Measurements from ENCODE around the gene CHST8. TPM values are rescaled to one million over a fixed set of nuclear protein-coding genes. Genes with fewer than 3 reads are reported as not detected.

The CHST8 gene
- total and polyA plus RNA-seq, 2 of the 13 experiments (the other 11 are each of a cell fraction or from before 2014, with no cell fraction given), result not detected

GRCh38 chr19:33684538-33685232, 62.9 kb downstream of the CHST8 start:
- Histone ChIP-seq H2AFZ (ENCODE audit: low read length) (no peak overlapping the region), H3K9me3 (ENCODE audit: low read length) (no peaks in the 10 kb centered on the region), H3K4me2 (ENCODE audit: low read depth, low read length) (no peak overlapping the region), H3K79me2 (ENCODE audit: insufficient read depth, low read length) (no peaks in the 10 kb centered on the region), H3K27ac (ENCODE audit: extremely low read length, insufficient read depth, low read length) (no peak overlapping the region), H3K9ac (ENCODE audit: insufficient read depth, low read depth, low read length) (no peak overlapping the region), H4K20me1 (ENCODE audit: insufficient read depth, low read length) (peaks cover 6% of the 10 kb centered on the region; the same call in 1 of the 2 replicates), H3K27me3 (ENCODE audit: control insufficient read depth in 1 of 2, insufficient read depth in 2 of 2, low read length in 2 of 2) (peaks cover 3 to 39% of the 10 kb centered on the region in 2 experiments; a peak in 4 of 5 replicates), H3K4me3 (replicated peaks in 1 of 3; ENCODE audit: insufficient read depth in 1 of 3, low read depth in 2 of 3, low read length in 3 of 3) (no peak overlapping the region), H3K4me1 (ENCODE audit: insufficient read depth, low read length) (no peaks in the 10 kb centered on the region), H3K36me3 (replicated peaks in 1 of 2; ENCODE audit: control insufficient read depth in 1 of 2, insufficient read depth in 2 of 2, low read length in 2 of 2) (no peaks in the 10 kb centered on the region)
- TF ChIP-seq ZNF691 (CRISPR knock-in tag; IDR thresholded peaks at IDR 0.05; ENCODE audit: borderline replicate concordance, low read depth), result no peak
- TF ChIP-seq GABPB1 (CRISPR knock-in tag; IDR thresholded peaks at IDR 0.05), result no peak
- no peak for TF ChIP-seq CC2D1A (CRISPR knock-in tag; IDR thresholded peaks at IDR 0.05)
- TF ChIP-seq ZBTB8A (CRISPR knock-in tag; IDR thresholded peaks at IDR 0.05; ENCODE audit: borderline replicate concordance, low read depth), result no peak
- TF ChIP-seq, protein P1, sequence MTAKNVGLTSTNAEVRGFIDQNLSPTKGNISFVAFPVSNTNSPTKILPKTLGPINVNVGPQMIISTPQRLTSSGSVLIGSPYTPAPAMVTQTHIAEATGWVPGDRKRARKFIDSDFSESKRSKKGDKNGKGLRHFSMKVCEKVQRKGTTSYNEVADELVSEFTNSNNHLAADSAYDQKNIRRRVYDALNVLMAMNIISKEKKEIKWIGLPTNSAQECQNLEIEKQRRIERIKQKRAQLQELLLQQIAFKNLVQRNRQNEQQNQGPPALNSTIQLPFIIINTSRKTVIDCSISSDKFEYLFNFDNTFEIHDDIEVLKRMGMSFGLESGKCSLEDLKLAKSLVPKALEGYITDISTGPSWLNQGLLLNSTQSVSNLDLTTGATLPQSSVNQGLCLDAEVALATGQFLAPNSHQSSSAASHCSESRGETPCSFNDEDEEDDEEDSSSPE (CRISPR knock-in tag; IDR thresholded peaks at IDR 0.05), result no peak
- TF ChIP-seq ZNF18 (CRISPR knock-in tag; IDR thresholded peaks at IDR 0.05; ENCODE audit: insufficient replicate concordance), result no peak
- no peak for TF ChIP-seq PHF5A (CRISPR knock-in tag; IDR thresholded peaks at IDR 0.05; ENCODE audit: low read depth, unreplicated experiment)
- TF ChIP-seq ZNF83 (CRISPR knock-in tag; IDR thresholded peaks at IDR 0.05; ENCODE audit: borderline replicate concordance), result no peak
- TF ChIP-seq HMG20B (CRISPR knock-in tag; conservative IDR thresholded peaks at IDR 0.05), result no peak
- no peak for TF ChIP-seq RBM39 (IDR thresholded peaks at IDR 0.05; ENCODE audit: low read depth, low read length, poor library complexity, severe bottlenecking)
- TF ChIP-seq NFATC3 (CRISPR knock-in tag; IDR thresholded peaks at IDR 0.05), result no peak
- TF ChIP-seq CCDC6 (CRISPR knock-in tag; IDR thresholded peaks at IDR 0.05), result no peak
- FAIRE-seq, result no peak
- in situ Hi-C loops (cut with HindIII; ENCODE audit: extremely low pct_ligation_motif_present, low pct_unique_long_range_greater_than_20kb), result no loop called here
- no TSS peak for BruUV-seq (replicated peaks)
- ChIA-PET CTCF (ENCODE audit: low intra/inter-chr PET ratio, low total read pairs) (no interaction called here), POLR2A (no interaction called here)
- WGBS (ENCODE audit: low lambda C conversion rate), result 27% methylated on average over 28 of the region's 42 CpGs
- intact Hi-C loops (cut with micrococcal nuclease; ENCODE audit: unreplicated experiment), result no loop called here
- DNase-seq (ENCODE audit: low spot score), result no peak
- no peak for ATAC-seq

Measured in HepG2 (cell line).